Vagina (tissue), 2 donors: ENCODE results near the gene CALML3. TPM values are rescaled to one million over a fixed set of nuclear protein-coding genes. Genes with fewer than 3 reads are reported as not detected.

Experiments
- DNase-seq, 2 donors: peaks; one replicate each; pipeline ENCODE4 v3.0.0-alpha.2; 2017; ENCODE audit errors: extremely low spot score in 2 of 2
- H3K27ac ChIP-seq: fragments of 200-600 bp; sonication (generic); one replicate; pipeline ENCODE4 v1.5.1; 2019
- H3K27me3 ChIP-seq: fragments of 200-600 bp; sonication (generic); one replicate; pipeline ENCODE4 v1.5.1; 2019
- H3K36me3 ChIP-seq, 2 donors: fragments of 200-600 bp; sonication (generic); one replicate each; pipeline ENCODE4 v1.5.1; 2017 to 2019
- H3K4me1 ChIP-seq: fragments of 200-600 bp; sonication (generic); one replicate; pipeline ENCODE4 v1.5.1; 2019
- H3K4me3 ChIP-seq, 2 donors: fragments of 200-600 bp; sonication (generic); 1 replicate in 1 of 2; 2 replicates in 1 of 2; pipeline ENCODE4 v1.5.1; 2016 to 2019
- H3K9me3 ChIP-seq: fragments of 200-600 bp; sonication (generic); one replicate; pipeline ENCODE4 v1.5.1; 2019
- POLR2A ChIP-seq, 2 donors: fragments of 450-650 bp; IDR thresholded peaks; one replicate each; pipeline ENCODE4 v1.6.1; 2017; ENCODE audit warnings: antibody characterized with exemption in 2 of 2, mild to moderate bottlenecking in 2 of 2, moderate library complexity in 2 of 2
- POLR2AphosphoS5 ChIP-seq, 2 donors: sonication (generic); formaldehyde crosslinking; IDR thresholded peaks; one replicate each; pipeline ENCODE4 v1.9.0; 2017; ENCODE audit warnings: antibody characterized with exemption in 2 of 2, mild to moderate bottlenecking in 2 of 2, low read depth in 1 of 2; ENCODE audit not compliant: insufficient read depth in 1 of 2
- intact Hi-C: fragments of 100-400 bp; cut with DNase I; formaldehyde crosslinking; loops from one replicate; pipeline ENCODE4 v1.15.1; 2023
- total RNA-seq: library from RNA; depleted of rRNA; stranded (reverse); fragments of >200 nt; gene quantifications from one replicate; pipeline ENCODE4 v1.2.3, GENCODE V29; 2016
- TF ChIP-seq, protein P1 (sequence below), 3 experiments: fragments of 450-650 bp in 2 of 3; fragments of 200-600 bp in 1 of 3; sonication (generic) in 1 of 3; IDR thresholded peaks; one replicate each; pipeline ENCODE4 v1.5.1; 2017 to 2019; ENCODE audit warnings: antibody characterized with exemption in 3 of 3, mild to moderate bottlenecking in 2 of 3, moderate library complexity in 2 of 3

Gene CALML3
- total RNA-seq, 1 donor from 2014 or later: 50.6 TPM

DNA sequence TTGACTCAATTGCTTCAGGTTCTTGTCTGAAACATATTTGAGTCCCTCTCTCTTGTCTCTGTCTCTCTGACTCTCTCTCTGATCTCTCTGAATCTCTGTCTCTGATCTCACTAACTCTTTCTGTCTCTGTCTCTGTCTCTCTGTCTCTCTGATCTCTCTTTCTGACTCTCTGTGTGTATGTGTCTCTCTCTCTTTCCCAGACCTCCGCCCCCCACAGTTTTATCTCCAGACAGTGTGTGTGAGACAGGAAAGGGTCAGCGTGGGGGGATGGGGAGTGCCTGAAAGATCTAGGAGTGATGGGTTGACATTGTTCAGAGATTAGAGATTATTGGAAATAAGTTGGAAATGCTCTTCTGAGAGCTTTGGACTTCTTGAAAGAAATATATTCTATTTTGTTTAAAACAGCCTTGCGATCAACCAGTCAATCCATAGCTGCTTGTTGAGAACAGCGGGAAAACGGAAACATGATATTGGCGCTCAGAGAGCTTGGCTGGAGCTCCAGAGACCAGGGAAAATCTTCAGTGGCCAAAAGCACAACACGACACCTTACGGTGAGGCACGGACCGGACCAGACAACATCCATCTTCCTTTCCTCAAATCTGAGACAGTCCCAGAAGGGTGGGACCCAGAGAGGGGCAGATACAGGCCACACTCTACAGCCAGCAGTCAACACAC lies 35.5 kb downstream of the CALML3 start:
- DNase-seq: no peak
- no peaks in the 10 kb centered on the region for H3K9me3 ChIP-seq
- H3K27ac ChIP-seq: no peak overlapping the region
- peaks cover 26% of the 10 kb centered on the region for H3K4me1 ChIP-seq
- TF ChIP-seq POLR2AphosphoS5 (IDR thresholded peaks at IDR 0.05; ENCODE audit: insufficient read depth in 1 of 2, low read depth in 1 of 2) (no peak), POLR2A (IDR thresholded peaks at IDR 0.05) (no peak)
- TF ChIP-seq, protein P1, sequence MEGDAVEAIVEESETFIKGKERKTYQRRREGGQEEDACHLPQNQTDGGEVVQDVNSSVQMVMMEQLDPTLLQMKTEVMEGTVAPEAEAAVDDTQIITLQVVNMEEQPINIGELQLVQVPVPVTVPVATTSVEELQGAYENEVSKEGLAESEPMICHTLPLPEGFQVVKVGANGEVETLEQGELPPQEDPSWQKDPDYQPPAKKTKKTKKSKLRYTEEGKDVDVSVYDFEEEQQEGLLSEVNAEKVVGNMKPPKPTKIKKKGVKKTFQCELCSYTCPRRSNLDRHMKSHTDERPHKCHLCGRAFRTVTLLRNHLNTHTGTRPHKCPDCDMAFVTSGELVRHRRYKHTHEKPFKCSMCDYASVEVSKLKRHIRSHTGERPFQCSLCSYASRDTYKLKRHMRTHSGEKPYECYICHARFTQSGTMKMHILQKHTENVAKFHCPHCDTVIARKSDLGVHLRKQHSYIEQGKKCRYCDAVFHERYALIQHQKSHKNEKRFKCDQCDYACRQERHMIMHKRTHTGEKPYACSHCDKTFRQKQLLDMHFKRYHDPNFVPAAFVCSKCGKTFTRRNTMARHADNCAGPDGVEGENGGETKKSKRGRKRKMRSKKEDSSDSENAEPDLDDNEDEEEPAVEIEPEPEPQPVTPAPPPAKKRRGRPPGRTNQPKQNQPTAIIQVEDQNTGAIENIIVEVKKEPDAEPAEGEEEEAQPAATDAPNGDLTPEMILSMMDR (IDR thresholded peaks at IDR 0.05): no peak
- no peaks in the 10 kb centered on the region for H3K27me3 ChIP-seq
- no peaks in the 10 kb centered on the region for H3K36me3 ChIP-seq
- H3K4me3 ChIP-seq: no peak overlapping the region
- intact Hi-C loops: no loop called here

DNA sequence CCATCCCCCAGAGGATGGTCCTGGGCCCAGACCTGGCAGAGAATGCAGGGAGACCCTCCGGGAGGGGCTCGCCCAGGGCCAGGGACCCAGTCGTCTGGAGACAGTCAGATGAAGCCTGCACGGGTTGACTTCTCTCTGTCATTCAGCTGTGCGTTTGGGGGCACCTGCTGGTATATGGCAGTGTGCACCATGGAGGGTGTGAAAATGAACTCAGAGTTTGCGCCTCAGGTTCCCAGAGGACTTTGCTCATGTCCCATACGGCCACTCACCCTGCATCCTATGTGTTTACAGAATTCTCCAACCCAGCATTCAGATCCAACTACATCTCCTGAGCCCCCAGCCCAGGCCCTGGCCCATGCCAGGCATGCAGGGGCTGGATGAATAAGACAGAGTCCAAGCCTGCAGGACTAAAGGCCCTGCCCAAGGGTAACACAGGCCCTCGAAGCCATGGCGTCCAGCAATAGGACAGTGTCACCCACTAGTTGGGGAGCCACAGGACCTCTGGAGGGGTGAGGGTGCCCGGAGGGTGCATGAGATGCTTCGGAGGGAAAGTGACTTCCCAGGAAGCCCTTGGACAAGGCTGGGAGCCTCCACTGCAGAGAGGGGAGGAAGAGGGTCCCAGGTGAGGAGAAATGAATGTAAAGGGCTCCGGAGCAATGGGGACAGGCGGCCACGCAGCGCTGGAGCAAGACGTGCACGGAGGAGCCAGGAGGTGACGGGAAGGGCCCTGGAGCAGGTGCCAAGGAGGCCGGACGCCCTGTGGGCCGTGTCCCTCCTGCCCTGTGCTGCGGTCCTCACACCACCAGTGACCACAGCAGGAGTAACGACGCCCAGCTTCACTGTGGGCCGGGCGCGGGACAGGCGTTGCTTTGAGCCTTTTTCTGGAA lies 36.3 kb downstream of the CALML3 start:
- TF ChIP-seq POLR2AphosphoS5 (IDR thresholded peaks at IDR 0.05; ENCODE audit: insufficient read depth in 1 of 2, low read depth in 1 of 2): no peak
- TF ChIP-seq, protein P1 (IDR thresholded peaks at IDR 0.05): no peak
- no peak for TF ChIP-seq POLR2A (IDR thresholded peaks at IDR 0.05)
- no peak for DNase-seq
- H3K9me3 ChIP-seq: no peaks in the 10 kb centered on the region
- peaks cover 25% of the 10 kb centered on the region for H3K4me1 ChIP-seq
- intact Hi-C loops: no loop called here
- no peaks in the 10 kb centered on the region for H3K36me3 ChIP-seq
- no peak overlapping the region for H3K4me3 ChIP-seq
- no peaks in the 10 kb centered on the region for H3K27me3 ChIP-seq
- no peak overlapping the region for H3K27ac ChIP-seq

GRCh38 chr10:5561704-5562645 lies 37.2 kb downstream of the CALML3 start:
- Histone ChIP-seq H3K4me3 (no peak overlapping the region), H3K36me3 (no peaks in the 10 kb centered on the region), H3K9me3 (no peaks in the 10 kb centered on the region), H3K27me3 (no peaks in the 10 kb centered on the region), H3K27ac (no peak overlapping the region), H3K4me1 (peaks cover 25% of the 10 kb centered on the region)
- intact Hi-C loops: no loop called here
- TF ChIP-seq POLR2AphosphoS5 (IDR thresholded peaks at IDR 0.05; ENCODE audit: insufficient read depth in 1 of 2, low read depth in 1 of 2) (no peak), POLR2A (IDR thresholded peaks at IDR 0.05) (no peak)
- TF ChIP-seq, protein P1 (IDR thresholded peaks at IDR 0.05): no peak
- DNase-seq: no peak

- no peak for DNase-seq
- Histone ChIP-seq H3K36me3 (no peaks in the 10 kb centered on the region), H3K27ac (peak overlapping the region; percentile 44), H3K4me3 (no peak overlapping the region), H3K4me1 (peaks cover 24% of the 10 kb centered on the region), H3K27me3 (no peaks in the 10 kb centered on the region), H3K9me3 (no peaks in the 10 kb centered on the region)
- TF ChIP-seq, protein P1 (IDR thresholded peaks at IDR 0.05): no peak
- TF ChIP-seq POLR2AphosphoS5 (IDR thresholded peaks at IDR 0.05; ENCODE audit: insufficient read depth in 1 of 2, low read depth in 1 of 2) (no peak), POLR2A (IDR thresholded peaks at IDR 0.05) (no peak)
- intact Hi-C loops: no loop called here
Observed at GRCh38 chr10:5563321-5563961, 38.7 kb downstream of the CALML3 start.
